CD14-positive monocyte (primary cell): ENCODE measurements around the gene AOC1. TPM values are rescaled to one million over a fixed set of nuclear protein-coding genes. Genes with fewer than 3 reads are reported as not detected.

Experiments
- DNase-seq, 3 donors: peaks; one replicate each; pipeline ENCODE4 v3.0.0-alpha.2; 2011 to 2022
- H2AFZ ChIP-seq: 2 replicates; pipeline ENCODE4 v1.6.0; 2012; ENCODE audit warnings: mild to moderate bottlenecking, low read depth, low read length, inconsistent platforms; ENCODE audit not compliant: insufficient read depth, poor library complexity, severe bottlenecking
- H3K27ac ChIP-seq, 2 donors: 1 replicate in 1 of 2; 2 replicates in 1 of 2; pipeline ENCODE4 v1.5.1; 2012 to 2013; ENCODE audit warnings: low read length in 2 of 2, control low read depth in 1 of 2, inconsistent platforms in 1 of 2, low read depth in 1 of 2, mild to moderate bottlenecking in 1 of 2
- H3K27me3 ChIP-seq, 2 donors: one replicate each; pipeline versions ENCODE4 v1.6.0 to v1.6.1; 2011 to 2013; ENCODE audit warnings: low read length in 2 of 2; ENCODE audit not compliant: control insufficient read depth in 2 of 2, insufficient read depth in 2 of 2
- H3K36me3 ChIP-seq, 2 donors: replicated peaks in 1 of 2; 1 replicate in 1 of 2; 2 replicates in 1 of 2; pipeline versions ENCODE4 v1.5.1 to v1.6.1; 2012 to 2013; ENCODE audit warnings: low read length in 2 of 2, control low read depth in 1 of 2, inconsistent platforms in 1 of 2, mild to moderate bottlenecking in 1 of 2; ENCODE audit not compliant: insufficient read depth in 2 of 2, control insufficient read depth in 1 of 2
- H3K4me1 ChIP-seq, 2 donors: 1 replicate in 1 of 2; 2 replicates in 1 of 2; pipeline versions ENCODE4 v1.5.1 to v1.6.1; 2012 to 2013; ENCODE audit warnings: low read length in 2 of 2, control low read depth in 1 of 2, inconsistent platforms in 1 of 2, mild to moderate bottlenecking in 1 of 2, moderate library complexity in 1 of 2; ENCODE audit not compliant: insufficient read depth in 2 of 2, control insufficient read depth in 1 of 2
- H3K4me2 ChIP-seq: replicated peaks from 2 replicates; pipeline ENCODE3; 2012; ENCODE audit warnings: low read length, moderate library complexity, mild to moderate bottlenecking; ENCODE audit not compliant: poor library complexity, severe bottlenecking; ENCODE audit errors: extremely low read depth
- H3K4me3 ChIP-seq, 3 experiments: fragments of 200-600 bp in 1 of 3; sonication (generic) in 1 of 3; replicated peaks in 1 of 3; 1 replicate in 2 of 3; 2 replicates in 1 of 3; pipeline ENCODE4 v1.5.1; 2011 to 2013; ENCODE audit warnings: low read length in 3 of 3, mild to moderate bottlenecking in 3 of 3, control low read depth in 2 of 3, low read depth in 2 of 3, inconsistent platforms in 1 of 3, moderate library complexity in 1 of 3
- H3K79me2 ChIP-seq: 2 replicates; pipeline ENCODE4 v1.6.0; 2012; ENCODE audit warnings: mild to moderate bottlenecking, control low read depth, inconsistent platforms, low read length, moderate library complexity; ENCODE audit not compliant: insufficient read depth
- H3K9ac ChIP-seq: 2 replicates; pipeline ENCODE4 v1.6.0; 2017; ENCODE audit warnings: low read length, mild to moderate bottlenecking; ENCODE audit not compliant: insufficient read depth, poor library complexity, severe bottlenecking
- H3K9me3 ChIP-seq, 2 donors: replicated peaks in 1 of 2; 1 replicate in 1 of 2; 2 replicates in 1 of 2; pipeline versions ENCODE4 v1.5.1 to v1.6.1; 2012 to 2013; ENCODE audit warnings: low read length in 2 of 2, control low read depth in 1 of 2; ENCODE audit not compliant: control insufficient read depth in 1 of 2, insufficient read depth in 1 of 2
- H4K20me1 ChIP-seq: 2 replicates; pipeline ENCODE4 v1.6.0; 2012; ENCODE audit warnings: mild to moderate bottlenecking, low read length, control low read depth, moderate library complexity; ENCODE audit not compliant: insufficient read depth
- H3K27ac Mint-ChIP-seq, 7 donors: one replicate each; pipeline ENCODE4 v1.8.0; 2020; ENCODE audit warnings: mild to moderate bottlenecking in 7 of 7, mixed read lengths in 7 of 7, moderate library complexity in 6 of 7, inconsistent platforms in 2 of 7
- H3K27me3 Mint-ChIP-seq, 3 donors: one replicate each; pipeline ENCODE4 v1.8.0; 2021 to 2022; ENCODE audit warnings: low read depth in 3 of 3, mild to moderate bottlenecking in 3 of 3, mixed read lengths in 3 of 3, moderate library complexity in 3 of 3, inconsistent platforms in 1 of 3
- H3K36me3 Mint-ChIP-seq, 2 donors: one replicate each; pipeline ENCODE4 v1.8.0; 2020; ENCODE audit warnings: mixed read lengths in 2 of 2, inconsistent platforms in 1 of 2, mild to moderate bottlenecking in 1 of 2
- H3K4me1 Mint-ChIP-seq: one replicate; pipeline ENCODE4 v1.8.0; 2020; ENCODE audit warnings: mild to moderate bottlenecking, mixed read lengths
- H3K4me3 Mint-ChIP-seq, 2 donors: one replicate each; pipeline ENCODE4 v1.8.0; 2020; ENCODE audit warnings: mild to moderate bottlenecking in 2 of 2, mixed read lengths in 2 of 2, moderate library complexity in 1 of 2
- H3K9me3 Mint-ChIP-seq, 7 donors: one replicate each; pipeline ENCODE4 v1.8.0; 2020 to 2022; ENCODE audit warnings: mixed read lengths in 7 of 7, mild to moderate bottlenecking in 6 of 7, moderate library complexity in 6 of 7, inconsistent platforms in 2 of 7
- WGBS: methylation state at CpG from one replicate; pipeline ENCODE4 v1.1.5; 2013; ENCODE audit warnings: missing lambda C conversion rate; ENCODE audit not compliant: insufficient coverage; 5-methylcytosine and 5-hydroxymethylcytosine counted together
- intact Hi-C, 2 donors: fragments of 100-400 bp; cut with micrococcal nuclease; formaldehyde crosslinking; loops; one replicate each; pipeline versions ENCODE4 v1.15.0 to v1.15.1; 2023
- polyA plus RNA-seq, 3 donors: library from polyadenylated mRNA; depleted of rRNA in 1 of 3; unstranded in 2 of 3; stranded (reverse) in 1 of 3; fragments of 300-500 nt in 2 of 3; fragments of >200 nt in 1 of 3; fragmentation: Illumina TruSeq in 2 of 3; gene quantifications; 1 replicate in 2 of 3; 2 replicates in 1 of 3; pipeline ENCODE4 v1.2.3, GENCODE V29; 2012 to 2021
- TF ChIP-seq, protein P1 (sequence below): fragments of 200-600 bp; IDR thresholded peaks from one replicate; pipeline ENCODE4 v1.8.0; 2022; ENCODE audit warnings: antibody characterized with exemption, mild to moderate bottlenecking

AOC1 gene
- polyA plus RNA-seq, 3 donors = 0.16 to 0.31 TPM; not detected in 1

DNA sequence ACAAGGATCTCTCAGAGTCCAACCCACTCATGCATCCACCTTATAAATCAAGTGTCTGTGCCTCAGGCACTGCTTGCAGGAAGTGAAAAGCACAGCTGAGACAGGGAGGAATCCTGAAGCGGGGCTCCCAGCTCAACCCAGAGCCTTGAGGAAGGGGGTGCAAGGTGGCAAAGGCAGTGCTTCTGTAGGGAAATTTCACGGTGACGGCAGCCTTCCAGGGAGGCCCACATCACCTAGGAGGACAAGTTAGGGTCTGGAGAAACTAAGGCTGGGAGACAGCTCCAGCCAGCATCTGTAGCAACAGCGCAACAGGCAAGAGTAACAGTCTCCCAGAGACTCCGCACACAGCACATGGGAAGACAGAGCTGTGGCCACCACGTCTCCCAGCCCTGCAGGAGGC is 2.7 kb downstream of the AOC1 start:
- Mint-ChIP-seq H3K4me1 (peaks cover 19% of the 10 kb centered on the region), H3K27me3 (peaks cover 5 to 7% (median 7%) of the 10 kb centered on the region in 3 donors), H3K4me3 (no peak overlapping the region), H3K36me3 (no peaks in the 10 kb centered on the region), H3K9me3 (peaks cover 0 to 3% (median 0%) of the 10 kb centered on the region in 7 donors), H3K27ac (no peak overlapping the region)
- Histone ChIP-seq H3K27ac (no peak overlapping the region), H3K4me3 (no peak overlapping the region), H3K36me3 (no peaks in the 10 kb centered on the region), H3K9ac (no peak overlapping the region), H3K4me1 (peaks cover 9 to 17% of the 10 kb centered on the region in 2 donors), H4K20me1 (no peaks in the 10 kb centered on the region), H3K79me2 (no peaks in the 10 kb centered on the region), H3K9me3 (no peaks in the 10 kb centered on the region), H3K4me2 (no peak overlapping the region), H3K27me3 (no peaks in the 10 kb centered on the region), H2AFZ (no peak overlapping the region)
- 89% methylated on average over 4 of the region's 6 CpGs for WGBS
- DNase-seq = no peak
- TF ChIP-seq, protein P1, sequence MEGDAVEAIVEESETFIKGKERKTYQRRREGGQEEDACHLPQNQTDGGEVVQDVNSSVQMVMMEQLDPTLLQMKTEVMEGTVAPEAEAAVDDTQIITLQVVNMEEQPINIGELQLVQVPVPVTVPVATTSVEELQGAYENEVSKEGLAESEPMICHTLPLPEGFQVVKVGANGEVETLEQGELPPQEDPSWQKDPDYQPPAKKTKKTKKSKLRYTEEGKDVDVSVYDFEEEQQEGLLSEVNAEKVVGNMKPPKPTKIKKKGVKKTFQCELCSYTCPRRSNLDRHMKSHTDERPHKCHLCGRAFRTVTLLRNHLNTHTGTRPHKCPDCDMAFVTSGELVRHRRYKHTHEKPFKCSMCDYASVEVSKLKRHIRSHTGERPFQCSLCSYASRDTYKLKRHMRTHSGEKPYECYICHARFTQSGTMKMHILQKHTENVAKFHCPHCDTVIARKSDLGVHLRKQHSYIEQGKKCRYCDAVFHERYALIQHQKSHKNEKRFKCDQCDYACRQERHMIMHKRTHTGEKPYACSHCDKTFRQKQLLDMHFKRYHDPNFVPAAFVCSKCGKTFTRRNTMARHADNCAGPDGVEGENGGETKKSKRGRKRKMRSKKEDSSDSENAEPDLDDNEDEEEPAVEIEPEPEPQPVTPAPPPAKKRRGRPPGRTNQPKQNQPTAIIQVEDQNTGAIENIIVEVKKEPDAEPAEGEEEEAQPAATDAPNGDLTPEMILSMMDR = no peak
- intact Hi-C loops = no loop called here

- no peak overlapping the region for H3K4me3 Mint-ChIP-seq
- H3K27ac Mint-ChIP-seq = no peak overlapping the region
- no peaks in the 10 kb centered on the region for H3K36me3 ChIP-seq
- no peaks in the 10 kb centered on the region for H4K20me1 ChIP-seq
- no peak overlapping the region for H3K27ac ChIP-seq
- H3K79me2 ChIP-seq = no peaks in the 10 kb centered on the region
- TF ChIP-seq, protein P1 = no peak
- DNase-seq = no peak
- no peak overlapping the region for H2AFZ ChIP-seq
- H3K27me3 ChIP-seq = no peaks in the 10 kb centered on the region
- H3K9me3 Mint-ChIP-seq = peaks cover 0 to 3% (median 0%) of the 10 kb centered on the region in 7 donors
- 96% methylated on average over 6 of the region's 9 CpGs for WGBS
- no peaks in the 10 kb centered on the region for H3K9me3 ChIP-seq
- peaks cover 19% of the 10 kb centered on the region for H3K4me1 Mint-ChIP-seq
- H3K4me1 ChIP-seq = peaks cover 9 to 17% of the 10 kb centered on the region in 2 donors
- intact Hi-C loops = no loop called here
- H3K4me2 ChIP-seq = no peak overlapping the region
- no peaks in the 10 kb centered on the region for H3K36me3 Mint-ChIP-seq
- H3K27me3 Mint-ChIP-seq = peaks cover 2 to 7% (median 7%) of the 10 kb centered on the region in 3 donors
- H3K9ac ChIP-seq = no peak overlapping the region
- no peak overlapping the region for H3K4me3 ChIP-seq
These were observed 3.4 kb downstream of the AOC1 start for GRCh38 chr7:150855476-150856302.
